Kidney epithelial cell (primary cell): ENCODE results near the gene GAS2L2. TPM values are rescaled to one million over a fixed set of nuclear protein-coding genes. Genes with fewer than 3 reads are reported as not detected.

Experiments
- DNase-seq: peaks from one replicate; pipeline ENCODE4 v3.0.0-alpha.2; 2010; ENCODE audit warnings: low read depth
- H3K27me3 ChIP-seq: 2 replicates; pipeline ENCODE4 v1.6.0; 2011; ENCODE audit warnings: low read length; ENCODE audit not compliant: control insufficient read depth, insufficient read depth
- H3K36me3 ChIP-seq: 2 replicates; pipeline ENCODE4 v1.5.1; 2011; ENCODE audit warnings: low read length; ENCODE audit not compliant: control insufficient read depth, insufficient read depth
- H3K4me3 ChIP-seq: 2 replicates; pipeline ENCODE4 v1.5.1; 2011; ENCODE audit warnings: low read depth, mild to moderate bottlenecking, control low read depth, low read length
- CTCF ChIP-seq: IDR thresholded peaks from 2 replicates; pipeline ENCODE4 v1.5.1; 2011; ENCODE audit warnings: mild to moderate bottlenecking, moderate library complexity, low read length, control low read depth, inconsistent platforms; ENCODE audit not compliant: insufficient read depth, poor library complexity, severe bottlenecking
- total RNA-seq: library from RNA; depleted of rRNA; stranded (reverse); fragments of >200 nt; gene quantifications from 2 replicates; pipeline ENCODE4 v1.2.3, GENCODE V29; 2015

Gene GAS2L2
- total RNA-seq, 1 donor from 2014 or later = not detected

- H3K4me3 ChIP-seq = no peak overlapping the region
- no peaks in the 10 kb centered on the region for H3K36me3 ChIP-seq
- TF ChIP-seq CTCF = no peak
- DNase-seq = no peak
- H3K27me3 ChIP-seq = peaks cover 32% of the 10 kb centered on the region
Measured at GRCh38 chr17:35796942-35797341, 43.9 kb upstream of the GAS2L2 start.

- peaks cover 32% of the 10 kb centered on the region for H3K27me3 ChIP-seq
- H3K36me3 ChIP-seq = no peaks in the 10 kb centered on the region
- H3K4me3 ChIP-seq = peak overlapping the region; percentile 32
- TF ChIP-seq CTCF = no peak
- DNase-seq = no peak
Measured at GRCh38 chr17:35795871-35796265, 42.8 kb upstream of the GAS2L2 start.

GRCh38 chr17:35795007-35795870 is 42.2 kb upstream of the GAS2L2 start, which contains the start of gene MMP28:
Gene MMP28, minus strand, starts transcription at chr17:35795641. Its CDS starts 264 bp downstream, at chr17:35795377.
- no peak for TF ChIP-seq CTCF
- no peak for DNase-seq
- H3K4me3 ChIP-seq = peak within 1 kb of the TSS; percentile 32
- peaks cover 32% of the 10 kb centered on the region for H3K27me3 ChIP-seq
- no peaks in the 10 kb centered on the region for H3K36me3 ChIP-seq

- no peak for TF ChIP-seq CTCF
- no peak overlapping the region for H3K4me3 ChIP-seq
- peaks cover 32% of the 10 kb centered on the region for H3K27me3 ChIP-seq
- H3K36me3 ChIP-seq = no peaks in the 10 kb centered on the region
- no peak for DNase-seq
Measured at GRCh38 chr17:35793257-35793656, 40.2 kb upstream of the GAS2L2 start.

- Histone ChIP-seq H3K27me3 (peaks cover 22% of the 10 kb centered on the region), H3K36me3 (no peaks in the 10 kb centered on the region), H3K4me3 (no peak overlapping the region)
- TF ChIP-seq CTCF = no peak
- DNase-seq = no peak
Measured at GRCh38 chr17:35791681-35792350, 38.8 kb upstream of the GAS2L2 start.
